NCI-H1417 treated with DMSO at 0.1 percent for 48 hours (cell line): ENCODE measurements around the gene ARHGAP18.

Source experiments
- DNase-seq: peaks from one replicate; lab custom pipeline; 2025; lab: John Stamatoyannopoulos, UW

Gene ARHGAP18

GRCh38 chr6:129709769-129710449 lies at the start of gene ARHGAP18:
ARHGAP18 (minus strand) TSS chr6:129710177; CDS start chr6:129710136, 41 bp downstream.
- DNase-seq, result peak; percentile 35

GRCh38 chr6:129755787-129756186 lies 45.8 kb upstream of the ARHGAP18 start:
- DNase-seq, result no peak

GRCh38 chr6:129754750-129755149 lies 44.8 kb upstream of the ARHGAP18 start:
- no peak for DNase-seq

GRCh38 chr6:129753422-129753821 lies 43.4 kb upstream of the ARHGAP18 start:
- DNase-seq, result no peak

- DNase-seq, result no peak
These were observed 41.4 kb upstream of the ARHGAP18 start for GRCh38 chr6:129751384-129751783.

- DNase-seq, result no peak
These were observed 40.4 kb upstream of the ARHGAP18 start for GRCh38 chr6:129750360-129750759.

- DNase-seq, result no peak
These were observed 39.8 kb upstream of the ARHGAP18 start for GRCh38 chr6:129749749-129750120.

- no peak for DNase-seq
These were observed 39.1 kb upstream of the ARHGAP18 start for GRCh38 chr6:129748901-129749748.

- DNase-seq, result no peak
These were observed 38.4 kb upstream of the ARHGAP18 start for GRCh38 chr6:129748212-129748900.

GRCh38 chr6:129747588-129748112 lies 37.7 kb upstream of the ARHGAP18 start:
- no peak for DNase-seq

GRCh38 chr6:129744880-129745237 lies 34.9 kb upstream of the ARHGAP18 start:
- DNase-seq, result no peak

GRCh38 chr6:129744201-129744879 lies 34.4 kb upstream of the ARHGAP18 start:
- DNase-seq, result no peak

- no peak for DNase-seq
These were observed 30.0 kb upstream of the ARHGAP18 start for GRCh38 chr6:129740013-129740412.

GRCh38 chr6:129736105-129736504 lies 26.1 kb upstream of the ARHGAP18 start:
- no peak for DNase-seq

- DNase-seq, result no peak
These were observed 23.3 kb upstream of the ARHGAP18 start for GRCh38 chr6:129733290-129733689.

GRCh38 chr6:129732542-129732941 lies 22.6 kb upstream of the ARHGAP18 start:
- no peak for DNase-seq

- DNase-seq, result no peak
These were observed 22.1 kb upstream of the ARHGAP18 start for GRCh38 chr6:129732034-129732433.

GRCh38 chr6:129731428-129731827 lies 21.5 kb upstream of the ARHGAP18 start:
- no peak for DNase-seq

- DNase-seq, result no peak
These were observed 20.6 kb upstream of the ARHGAP18 start for GRCh38 chr6:129730477-129731165.

GRCh38 chr6:129726650-129727049 lies 16.7 kb upstream of the ARHGAP18 start:
- no peak for DNase-seq

- no peak for DNase-seq
These were observed 15.4 kb upstream of the ARHGAP18 start for GRCh38 chr6:129725341-129725740.
